SH-SY5Y (cell line): ENCODE data around the gene ACAN.

Experiments
- GATA2 ChIP-seq: IDR thresholded peaks from 2 replicates; pipeline ENCODE4 v1.6.1; 2011; ENCODE audit warnings: mild to moderate bottlenecking, low read depth, low read length
- GATA3 ChIP-seq: IDR thresholded peaks from 2 replicates; pipeline ENCODE4 v1.6.1; 2011; ENCODE audit warnings: low read depth, mild to moderate bottlenecking, low read length, moderate library complexity

GRCh38 chr15:88805031-88805780 is 2.0 kb downstream of the ACAN start:
- TF ChIP-seq GATA2 (no peak), GATA3 (no peak)
